H1 (cell line): ENCODE data around the gene FHIT. TPM values are rescaled to one million over a fixed set of nuclear protein-coding genes. Genes with fewer than 3 reads are reported as not detected.

Experiments used
- CTCF ChIA-PET: fragments of 300-600 bp; sonication (Branson Sonifier 250); formaldehyde crosslinking; loops from one replicate; lab custom pipeline; 2021; ENCODE audit not compliant: partially characterized antibody; lab: Charles Lee
- POLR2A ChIA-PET: fragments of 300-600 bp; sonication (Branson Sonifier 250); formaldehyde crosslinking; loops from one replicate; lab custom pipeline; 2021; ENCODE audit warnings: inconsistent platforms; ENCODE audit not compliant: partially characterized antibody; lab: Charles Lee
- DNase-seq, 2 experiments: peaks; one replicate each; pipeline versions ENCODE4 v3.0.0 to v3.0.0-alpha.2; 2010 to 2022; ENCODE audit warnings: low spot score in 2 of 2, low read depth in 1 of 2, mixed read lengths in 1 of 2
- FAIRE-seq: peaks from 2 replicates; lab custom pipeline; 2011; peaks lifted over from hg19 to GRCh38; lab: Jason Lieb, UNC
- H2AFZ ChIP-seq: 2 replicates; pipeline ENCODE4 v1.8.1; 2012; ENCODE audit warnings: low read length, inconsistent platforms
- H2AK5ac ChIP-seq: 2 replicates; pipeline ENCODE4 v1.6.1; 2013; ENCODE audit warnings: low read depth, low read length
- H2BK120ac ChIP-seq: replicated peaks from 2 replicates; pipeline ENCODE3; 2013; ENCODE audit warnings: low read depth, low read length, inconsistent platforms
- H2BK12ac ChIP-seq: 2 replicates; pipeline ENCODE4 v1.6.1; 2013; ENCODE audit warnings: low read depth, low read length
- H2BK15ac ChIP-seq: 2 replicates; pipeline ENCODE4 v1.6.1; 2013; ENCODE audit warnings: low read length
- H2BK20ac ChIP-seq: 2 replicates; pipeline ENCODE4 v1.6.1; 2013; ENCODE audit warnings: low read length
- H2BK5ac ChIP-seq: 2 replicates; pipeline ENCODE4 v1.6.1; 2013; ENCODE audit warnings: low read depth, low read length
- H3K14ac ChIP-seq: 2 replicates; pipeline ENCODE4 v1.6.1; 2013; ENCODE audit warnings: inconsistent platforms; ENCODE audit not compliant: insufficient read length
- H3K18ac ChIP-seq: 2 replicates; pipeline ENCODE4 v1.6.1; 2013; ENCODE audit warnings: low read length; ENCODE audit errors: extremely low read depth
- H3K23ac ChIP-seq: 2 replicates; pipeline ENCODE4 v1.6.1; 2013; ENCODE audit warnings: inconsistent platforms; ENCODE audit not compliant: insufficient read length
- H3K23me2 ChIP-seq: 2 replicates; pipeline ENCODE4 v1.6.1; 2013; ENCODE audit warnings: low read depth, low read length
- H3K27ac ChIP-seq: 2 replicates; pipeline ENCODE4 v1.6.1; 2011; ENCODE audit warnings: low read depth, low read length, inconsistent platforms
- H3K27me3 ChIP-seq, 4 experiments: replicated peaks in 1 of 4; 1 replicate in 1 of 4; 2 replicates in 3 of 4; pipeline versions ENCODE4 v1.6.1 to v1.8.1; 2011 to 2013; ENCODE audit warnings: low read length in 3 of 4, mild to moderate bottlenecking in 3 of 4, inconsistent platforms in 2 of 4, mixed read lengths in 2 of 4, moderate library complexity in 1 of 4; ENCODE audit not compliant: control insufficient read depth in 3 of 4, insufficient read depth in 3 of 4; ENCODE audit errors: extremely low read depth in 1 of 4
- H3K36me3 ChIP-seq, 4 experiments: 2 replicates each; pipeline versions ENCODE4 v1.6.1 to v1.8.1; 2011 to 2013; ENCODE audit warnings: mild to moderate bottlenecking in 4 of 4, low read length in 3 of 4, moderate library complexity in 2 of 4, control low read depth in 1 of 4, inconsistent platforms in 1 of 4; ENCODE audit not compliant: insufficient read depth in 4 of 4, control insufficient read depth in 2 of 4
- H3K4ac ChIP-seq: replicated peaks from 2 replicates; pipeline ENCODE3; 2013; ENCODE audit warnings: low read length, low read depth, mixed read lengths, inconsistent platforms; ENCODE audit not compliant: insufficient read length
- H3K4me1 ChIP-seq, 4 experiments: replicated peaks in 1 of 4; 1 replicate in 1 of 4; 2 replicates in 3 of 4; pipeline versions ENCODE4 v1.6.1 to v1.8.1; 2011 to 2013; ENCODE audit warnings: low read length in 3 of 4, inconsistent platforms in 2 of 4, mixed read lengths in 1 of 4; ENCODE audit not compliant: insufficient read depth in 4 of 4, control insufficient read depth in 3 of 4
- H3K4me2 ChIP-seq, 2 experiments: 2 replicates each; pipeline versions ENCODE4 v1.6.1 to v1.8.1; 2011 to 2013; ENCODE audit warnings: low read depth in 2 of 2, low read length in 2 of 2, control low read depth in 1 of 2, inconsistent platforms in 1 of 2, mild to moderate bottlenecking in 1 of 2; ENCODE audit not compliant: insufficient read depth in 1 of 2
- H3K4me3 ChIP-seq, 4 experiments: fragments of 200-600, 300-600 bp in 1 of 4; sonication (generic), shearing (Covaris generic), sonication (Bioruptor Twin) in 1 of 4; 2 replicates each; pipeline versions ENCODE4 v1.5.1 to v1.8.1; 2011 to 2016; ENCODE audit warnings: low read length in 4 of 4, low read depth in 3 of 4, control low read depth in 2 of 4, inconsistent platforms in 2 of 4, mild to moderate bottlenecking in 2 of 4, mixed read lengths in 1 of 4, moderate library complexity in 1 of 4; ENCODE audit not compliant: insufficient read depth in 2 of 4; ENCODE audit errors: extremely low read depth in 1 of 4
- H3K56ac ChIP-seq: replicated peaks from 2 replicates; pipeline ENCODE3; 2013; ENCODE audit warnings: low read depth, mild to moderate bottlenecking, mixed read lengths, low read length, inconsistent platforms; ENCODE audit not compliant: insufficient read length
- H3K79me1 ChIP-seq: 2 replicates; pipeline ENCODE4 v1.6.1; 2013; ENCODE audit warnings: low read depth, low read length, control low read depth
- H3K79me2 ChIP-seq, 2 experiments: 2 replicates each; pipeline versions ENCODE4 v1.6.1 to v1.8.1; 2012 to 2013; ENCODE audit warnings: low read length in 2 of 2, mild to moderate bottlenecking in 2 of 2, inconsistent platforms in 1 of 2; ENCODE audit not compliant: insufficient read depth in 2 of 2, control insufficient read depth in 1 of 2
- H3K9ac ChIP-seq, 4 experiments: replicated peaks in 1 of 4; 1 replicate in 1 of 4; 2 replicates in 3 of 4; pipeline versions ENCODE4 v1.6.1 to v1.8.1; 2011 to 2013; ENCODE audit warnings: low read depth in 3 of 4, low read length in 3 of 4, control low read depth in 2 of 4, mild to moderate bottlenecking in 2 of 4, moderate library complexity in 2 of 4, inconsistent platforms in 1 of 4; ENCODE audit errors: extremely low read depth in 1 of 4
- H3K9me3 ChIP-seq, 2 experiments: 2 replicates each; pipeline versions ENCODE4 v1.6.1 to v1.8.1; 2012 to 2013; ENCODE audit warnings: mild to moderate bottlenecking in 2 of 2, moderate library complexity in 2 of 2, control low read depth in 1 of 2, inconsistent platforms in 1 of 2, low read depth in 1 of 2, low read length in 1 of 2, mixed read lengths in 1 of 2; ENCODE audit not compliant: insufficient read depth in 2 of 2
- H4K20me1 ChIP-seq, 2 experiments: replicated peaks in 1 of 2; 2 replicates each; pipeline versions ENCODE3 to v1.8.1; 2011 to 2013; ENCODE audit warnings: inconsistent platforms in 2 of 2, low read length in 2 of 2, mild to moderate bottlenecking in 1 of 2; ENCODE audit not compliant: insufficient read depth in 2 of 2, control insufficient read depth in 1 of 2
- H4K5ac ChIP-seq: 2 replicates; pipeline ENCODE4 v1.6.1; 2013; ENCODE audit warnings: low read length, low read depth, mixed read lengths, inconsistent platforms; ENCODE audit not compliant: insufficient read length
- H4K8ac ChIP-seq: 2 replicates; pipeline ENCODE4 v1.8.0; 2013; ENCODE audit warnings: mild to moderate bottlenecking, moderate library complexity, low read length, inconsistent platforms; ENCODE audit not compliant: insufficient read depth; ENCODE audit errors: extremely low read depth
- H4K91ac ChIP-seq: replicated peaks from 2 replicates; pipeline ENCODE3; 2013; ENCODE audit warnings: low read length, mixed read lengths, inconsistent platforms; ENCODE audit not compliant: insufficient read length
- CHD2 ChIP-seq: IDR thresholded peaks from 2 replicates; pipeline ENCODE4 v1.6.1; 2012; ENCODE audit warnings: low read length, improper control_type of control experiment
- EGR1 ChIP-seq: IDR thresholded peaks from 2 replicates; pipeline ENCODE4 v1.6.1; 2011; ENCODE audit warnings: low read depth, low read length, borderline replicate concordance
- EZH2 ChIP-seq: fragments of 200-600 bp; sonication (generic); IDR thresholded peaks from 2 replicates; pipeline ENCODE4 v1.7.1; 2012; ENCODE audit warnings: low read depth, mild to moderate bottlenecking, moderate library complexity, low read length, inconsistent platforms; ENCODE audit not compliant: severe bottlenecking
- GTF2F1 ChIP-seq: IDR thresholded peaks from 2 replicates; pipeline ENCODE4 v1.6.1; 2012; ENCODE audit warnings: low read depth, low read length, improper control_type of control experiment, borderline replicate concordance
- JUN ChIP-seq: IDR thresholded peaks from 2 replicates; pipeline ENCODE4 v1.6.1; 2011; ENCODE audit warnings: low read depth, mild to moderate bottlenecking, improper control_type of control experiment, low read length
- JUND ChIP-seq: IDR thresholded peaks from 2 replicates; pipeline ENCODE4 v1.6.1; 2011; ENCODE audit warnings: mild to moderate bottlenecking, improper control_type of control experiment, low read length
- MAX ChIP-seq: IDR thresholded peaks from 2 replicates; pipeline ENCODE4 v1.6.1; 2012; ENCODE audit warnings: inconsistent platforms
- POU5F1 ChIP-seq: IDR thresholded peaks from 2 replicates; pipeline ENCODE4 v1.6.1; 2011; ENCODE audit warnings: low read depth, mild to moderate bottlenecking, low read length, moderate library complexity
- SAP30 ChIP-seq: fragments of 300-600 bp; sonication (generic); IDR thresholded peaks from 2 replicates; pipeline ENCODE4 v1.7.1; 2012; ENCODE audit warnings: low read length, moderate library complexity, mild to moderate bottlenecking, inconsistent platforms; ENCODE audit not compliant: insufficient read depth, insufficient replicate concordance
- TCF12 ChIP-seq: IDR thresholded peaks from 2 replicates; pipeline ENCODE4 v1.6.1; 2011; ENCODE audit warnings: low read depth, mild to moderate bottlenecking, low read length
- ZNF274 ChIP-seq: IDR thresholded peaks from 2 replicates; pipeline ENCODE4 v1.7.0; 2012; ENCODE audit warnings: low read length, borderline replicate concordance; ENCODE audit errors: extremely low read depth
- WGBS, 2 experiments: shearing (Covaris generic) in 1 of 2; methylation state at CpG; one replicate each; pipeline versions ENCODE4 v1.1.6 to v1.1.7; 2013 to 2015; ENCODE audit warnings: low lambda C conversion rate in 2 of 2, mixed read lengths in 2 of 2, inconsistent platforms in 1 of 2, low coverage in 1 of 2, missing lambda C conversion rate in 1 of 2; ENCODE audit not compliant: insufficient replicate concordance in 2 of 2, insufficient coverage in 1 of 2, insufficient read length in 1 of 2; ENCODE audit errors: extremely low coverage in 1 of 2, missing lambda C conversion rate in 1 of 2; 5-methylcytosine and 5-hydroxymethylcytosine counted together
- polyA plus RNA-seq, 7 experiments: library from polyadenylated mRNA; depleted of rRNA in 3 of 7; stranded (reverse) in 5 of 7; unstranded in 2 of 7; fragments of >200 nt in 5 of 7; fragments of 200-250 nt in 2 of 7; gene quantifications; 1 replicate in 5 of 7; 2 replicates in 1 of 7; 4 replicates in 1 of 7; pipeline versions ENCODE4 v1.2.1 to v1.2.3, GENCODE V29; 2011 to 2013; ENCODE audit warnings: missing spikeins in 2 of 7, mixed read lengths in 2 of 7
- total RNA-seq: library from RNA; stranded (reverse); fragmentation: NEBNext Ultra II Directional; extraction: Animal tissue kit (Norgen Biotek cat#: 25700); gene quantifications from 2 replicates; pipeline ENCODE4 v1.2.1, GENCODE V29; 2021

The FHIT gene
- total and polyA plus RNA-seq, 2 of the 8 experiments (the other 6 are each of a cell fraction or from before 2014, with no cell fraction given), result 1.2 to 3.2 TPM

GRCh38 chr3:60024400-60024799 lies 1226.9 kb downstream of the FHIT start:
- no peak for FAIRE-seq
- Histone ChIP-seq H2BK15ac (no peak overlapping the region), H3K4me1 (no peaks in the 10 kb centered on the region), H3K27ac (no peak overlapping the region), H2BK12ac (no peak overlapping the region), H2AK5ac (no peak overlapping the region)
- TF ChIP-seq JUND (no peak), EZH2 (no peak), EGR1 (no peak), ZNF274 (no peak), GTF2F1 (no peak), POU5F1 (no peak), SAP30 (no peak), CHD2 (no peak), MAX (no peak), TCF12 (no peak), JUN (no peak)
- TF ChIP-seq, all 59 proteins: peak for 0
- Histone ChIP-seq H3K23ac (no peak overlapping the region), H3K9ac (no peak overlapping the region), H2BK20ac (no peak overlapping the region), H3K36me3 (no peaks in the 10 kb centered on the region), H3K27me3 (no peaks in the 10 kb centered on the region), H3K4ac (no peak overlapping the region), H4K91ac (no peak overlapping the region), H3K4me3 (no peak overlapping the region), H3K14ac (no peak overlapping the region), H3K56ac (no peak overlapping the region), H3K4me2 (no peak overlapping the region), H4K5ac (no peak overlapping the region), H4K8ac (no peak overlapping the region), H3K79me2 (no peaks in the 10 kb centered on the region), H2BK5ac (no peak overlapping the region), H4K20me1 (no peaks in the 10 kb centered on the region), H3K18ac (no peak overlapping the region), H3K79me1 (no peaks in the 10 kb centered on the region), H2BK120ac (no peak overlapping the region), H2AFZ (no peak overlapping the region), H3K9me3 (no peaks in the 10 kb centered on the region), H3K23me2 (no peaks in the 10 kb centered on the region)
- ChIA-PET CTCF (interaction anchor here (1.8 kb wide), 1 partner anchor 8 kb away, joined by 4 read pairs; no protein-coding TSS in a partner anchor), POLR2A (no interaction called here)
- 88% methylated on average over 2 of the region's 2 CpGs; no CpG with 5 or more reads in 1 of the 2 experiments for WGBS, 2 experiments
- DNase-seq, result no peak
